GM10266 (cell line): Measurements from ENCODE around the gene NCAPH2.

ENCODE experiments used
- DNase-seq: peaks from one replicate; pipeline ENCODE4 v3.0.0; 2012; ENCODE audit errors: extremely low spot score
- TF ChIP-seq, protein P1 (sequence below): IDR thresholded peaks from 2 replicates; pipeline ENCODE4 v1.5.1; 2012; ENCODE audit warnings: mild to moderate bottlenecking, low read depth; ENCODE audit not compliant: control insufficient read depth, insufficient read depth; ENCODE audit errors: missing control alignments

The NCAPH2 gene

DNA sequence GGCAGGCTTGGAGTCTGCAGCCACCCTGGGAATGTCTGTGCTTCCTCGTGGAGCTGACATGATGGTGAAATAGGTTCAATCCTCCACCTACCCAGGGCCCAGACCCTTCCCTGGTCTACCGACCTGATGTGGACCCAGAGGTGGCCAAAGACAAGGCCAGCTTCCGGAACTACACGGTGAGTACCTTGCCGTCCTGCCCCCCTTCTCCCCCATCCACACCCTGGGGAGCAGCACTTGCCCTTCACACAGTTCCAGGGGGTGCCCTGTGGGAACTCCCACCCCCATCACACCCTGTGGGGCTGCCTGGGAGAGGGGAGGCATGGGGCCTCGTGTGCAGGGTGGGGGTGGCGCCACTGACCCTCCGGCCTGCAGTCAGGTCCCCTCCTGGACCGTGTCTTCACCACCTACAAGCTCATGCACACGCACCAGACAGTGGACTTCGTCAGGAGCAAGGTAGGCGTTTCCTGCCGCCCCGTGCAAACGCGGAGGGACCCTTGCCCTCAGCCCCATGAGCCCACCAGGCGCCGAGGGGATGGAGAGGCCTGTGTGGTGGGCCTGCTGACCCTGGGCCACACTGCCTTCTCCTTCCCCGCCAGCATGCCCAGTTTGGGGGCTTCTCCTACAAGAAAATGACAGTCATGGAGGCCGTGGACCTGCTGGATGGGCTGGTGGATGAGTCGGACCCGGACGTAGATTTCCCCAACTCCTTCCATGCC, 20.6 kb upstream of the NCAPH2 start:
- TF ChIP-seq, protein P1, sequence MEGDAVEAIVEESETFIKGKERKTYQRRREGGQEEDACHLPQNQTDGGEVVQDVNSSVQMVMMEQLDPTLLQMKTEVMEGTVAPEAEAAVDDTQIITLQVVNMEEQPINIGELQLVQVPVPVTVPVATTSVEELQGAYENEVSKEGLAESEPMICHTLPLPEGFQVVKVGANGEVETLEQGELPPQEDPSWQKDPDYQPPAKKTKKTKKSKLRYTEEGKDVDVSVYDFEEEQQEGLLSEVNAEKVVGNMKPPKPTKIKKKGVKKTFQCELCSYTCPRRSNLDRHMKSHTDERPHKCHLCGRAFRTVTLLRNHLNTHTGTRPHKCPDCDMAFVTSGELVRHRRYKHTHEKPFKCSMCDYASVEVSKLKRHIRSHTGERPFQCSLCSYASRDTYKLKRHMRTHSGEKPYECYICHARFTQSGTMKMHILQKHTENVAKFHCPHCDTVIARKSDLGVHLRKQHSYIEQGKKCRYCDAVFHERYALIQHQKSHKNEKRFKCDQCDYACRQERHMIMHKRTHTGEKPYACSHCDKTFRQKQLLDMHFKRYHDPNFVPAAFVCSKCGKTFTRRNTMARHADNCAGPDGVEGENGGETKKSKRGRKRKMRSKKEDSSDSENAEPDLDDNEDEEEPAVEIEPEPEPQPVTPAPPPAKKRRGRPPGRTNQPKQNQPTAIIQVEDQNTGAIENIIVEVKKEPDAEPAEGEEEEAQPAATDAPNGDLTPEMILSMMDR = no peak
- no peak for DNase-seq

DNA sequence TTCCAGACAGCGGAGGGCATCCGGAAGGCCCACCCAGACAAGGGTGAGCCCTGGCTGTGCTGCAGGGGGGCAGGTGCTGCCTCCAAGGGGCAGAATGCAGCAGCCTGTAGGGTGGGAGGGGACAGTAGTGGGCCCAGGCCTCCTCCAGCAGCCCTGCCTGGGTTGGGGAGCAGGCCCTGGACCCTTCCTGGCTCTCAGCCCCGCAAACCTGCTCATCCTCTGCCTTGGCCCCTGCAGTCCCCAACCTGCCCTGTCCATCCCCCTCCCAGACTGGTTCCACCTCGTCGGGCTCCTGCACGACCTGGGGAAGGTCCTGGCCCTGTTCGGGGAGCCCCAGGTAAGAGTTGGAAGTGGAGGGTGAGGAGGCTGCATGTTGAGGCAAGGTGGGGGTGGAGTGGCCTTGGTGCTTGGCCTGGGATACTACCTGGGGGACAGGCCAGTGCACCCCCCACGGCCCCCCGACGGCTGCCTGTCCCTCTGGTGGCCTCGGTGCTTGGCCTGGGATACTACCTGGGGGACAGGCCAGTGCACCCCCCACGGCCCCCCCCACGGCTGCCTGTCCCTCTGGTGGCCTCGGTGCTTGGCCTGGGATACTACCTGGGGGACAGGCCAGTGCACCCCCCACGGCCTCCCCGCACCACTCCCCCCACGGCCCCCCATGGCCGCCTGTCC, 19.9 kb upstream of the NCAPH2 start:
- TF ChIP-seq, protein P1 = no peak
- no peak for DNase-seq

DNA sequence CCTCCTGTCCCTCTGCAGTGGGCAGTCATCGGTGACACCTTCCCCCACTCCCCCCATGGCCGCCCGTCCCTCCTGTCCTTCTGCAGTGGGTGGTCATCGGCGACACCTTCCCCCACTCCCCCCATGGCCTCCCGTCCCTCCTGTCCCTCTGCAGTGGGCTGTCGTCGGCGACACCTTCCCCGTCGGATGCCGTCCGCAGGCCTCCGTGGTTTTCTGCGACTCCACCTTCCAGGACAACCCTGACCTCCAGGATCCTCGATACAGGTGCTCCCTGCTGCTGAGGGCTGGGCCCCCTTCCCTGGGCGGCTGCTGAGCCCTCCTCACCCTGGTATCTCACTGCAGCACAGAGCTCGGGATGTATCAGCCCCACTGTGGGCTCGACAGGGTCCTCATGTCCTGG, 19.1 kb upstream of the NCAPH2 start:
- DNase-seq = no peak
- TF ChIP-seq, protein P1 = no peak

DNA sequence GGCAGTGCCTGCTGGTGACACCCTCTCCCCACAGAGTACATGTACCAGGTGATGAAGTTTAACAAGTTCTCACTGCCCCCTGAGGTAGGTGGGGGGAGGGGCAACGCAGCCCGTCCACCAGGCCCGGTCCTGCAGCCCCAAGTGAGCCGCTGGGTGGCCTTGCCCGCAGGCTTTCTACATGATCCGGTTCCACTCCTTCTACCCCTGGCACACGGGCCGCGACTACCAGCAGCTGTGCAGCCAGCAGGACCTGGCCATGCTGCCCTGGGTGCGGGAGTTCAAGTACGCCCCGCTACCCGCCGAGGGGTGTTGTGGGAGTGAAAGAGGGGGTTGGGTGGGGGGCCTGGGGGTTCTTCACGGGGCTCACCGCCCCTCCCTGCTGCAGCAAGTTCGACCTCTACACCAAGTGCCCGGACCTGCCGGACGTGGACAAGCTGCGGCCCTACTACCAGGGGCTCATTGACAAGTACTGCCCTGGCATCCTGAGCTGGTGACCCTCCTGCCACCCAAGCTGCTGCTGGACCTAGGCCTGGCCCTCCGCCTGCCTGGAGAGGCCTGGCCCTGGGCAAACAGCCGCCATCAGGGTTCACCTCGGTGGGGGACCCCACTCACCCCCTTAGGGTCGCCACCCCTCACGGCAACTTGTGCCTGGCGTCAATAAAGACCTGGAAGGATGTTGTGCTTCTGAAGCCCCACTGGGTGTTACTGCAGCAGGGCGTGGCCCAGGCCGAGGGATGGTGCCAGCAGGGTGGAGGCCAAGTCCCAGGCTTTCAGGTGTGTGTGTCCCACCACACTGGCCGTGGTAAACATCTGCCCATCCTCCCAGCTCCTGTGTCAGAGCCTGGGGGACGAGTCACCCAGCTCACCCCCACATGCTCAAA, 18.4 kb upstream of the NCAPH2 start:
- DNase-seq = no peak
- TF ChIP-seq, protein P1 = no peak

DNA sequence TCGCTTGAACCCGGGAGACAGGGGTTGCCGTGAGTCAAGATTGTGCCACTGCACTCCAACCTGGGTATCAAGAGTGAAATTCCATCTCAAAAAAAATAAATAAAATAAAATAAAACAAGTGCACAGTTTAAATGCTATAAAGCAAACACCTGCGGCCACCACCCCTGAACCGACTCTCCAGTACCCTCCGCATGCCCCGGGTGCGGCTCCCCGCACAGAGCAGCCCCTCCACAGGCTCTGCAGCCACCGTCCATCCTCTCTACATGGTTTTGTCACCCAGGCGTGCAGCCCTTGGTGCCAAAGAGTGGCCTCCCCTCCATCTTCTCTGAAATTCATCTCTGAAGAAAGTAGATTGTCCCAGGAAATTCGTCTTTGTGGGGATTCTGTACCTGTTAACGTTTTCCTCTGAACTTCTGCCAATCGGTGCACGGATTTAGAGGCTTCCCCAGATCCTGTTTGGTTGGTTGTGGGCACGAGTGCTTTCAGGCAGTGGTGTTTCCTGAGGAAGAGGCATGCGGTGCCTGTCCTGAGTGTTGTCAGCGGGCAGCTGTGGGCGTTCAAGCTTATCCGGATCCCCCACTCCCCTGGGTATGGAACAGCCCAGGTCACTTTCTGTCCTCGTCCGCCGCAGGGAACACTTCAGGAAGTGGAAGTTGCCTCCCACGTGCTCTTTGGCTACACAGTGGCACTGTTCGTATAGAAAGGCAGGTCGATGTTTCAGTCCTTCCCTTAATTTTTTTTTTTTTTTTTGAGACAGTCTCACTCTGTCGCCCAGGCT, 17.3 kb upstream of the NCAPH2 start:
- no peak for DNase-seq

DNA sequence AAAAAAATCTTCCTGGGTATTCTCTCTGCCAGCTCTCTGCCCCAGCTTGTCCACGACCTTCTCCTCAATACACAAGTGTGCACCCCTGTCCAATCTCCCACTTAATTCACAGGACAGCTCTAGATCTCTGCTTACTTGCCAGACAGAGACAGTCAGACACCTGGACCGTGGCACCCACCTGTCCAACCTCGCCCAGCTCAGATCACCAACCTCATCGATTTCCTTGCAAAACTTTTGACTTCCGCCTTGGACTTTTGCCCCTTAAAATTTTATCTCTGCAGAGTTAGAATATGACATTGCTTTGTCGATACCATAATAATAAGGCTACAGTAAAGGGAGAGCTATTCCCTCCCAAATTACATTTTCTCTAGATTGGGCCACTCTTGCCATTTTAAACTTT, 10.9 kb upstream of the NCAPH2 start:
- DNase-seq = no peak
- TF ChIP-seq, protein P1 = no peak

More for the DNA sequence above, 17.3 kb upstream of the NCAPH2 start:
- TF ChIP-seq, protein P1 = no peak
